Right atrium auricular region (tissue), 2 donors: ENCODE data around the gene ZFYVE28. TPM values are rescaled to one million over a fixed set of nuclear protein-coding genes. Genes with fewer than 3 reads are reported as not detected.
A peak's percentile ranks its signal among the peaks of the same experiment; 100 is the strongest.

Source experiments
- DNase-seq: peaks from one replicate; pipeline ENCODE4 v3.0.0-alpha.2; 2019; ENCODE audit warnings: low spot score
- H3K27ac ChIP-seq, 2 donors: fragments of 200-600 bp; sonication (generic); 1 replicate in 1 of 2; 2 replicates in 1 of 2; pipeline ENCODE4 v1.5.1; 2016 to 2019
- H3K27me3 ChIP-seq, 2 donors: fragments of 200-600 bp; sonication (generic); one replicate each; pipeline versions ENCODE4 v1.5.1 to v1.6.0; 2017 to 2019
- H3K36me3 ChIP-seq: fragments of 200-600 bp; sonication (generic); one replicate; pipeline ENCODE4 v1.5.1; 2016
- H3K4me1 ChIP-seq, 2 donors: fragments of 200-600 bp; sonication (generic); one replicate each; pipeline versions ENCODE4 v1.5.1 to v1.6.0; 2017 to 2019
- H3K4me3 ChIP-seq, 2 donors: fragments of 200-600 bp; sonication (generic); 1 replicate in 1 of 2; 2 replicates in 1 of 2; pipeline ENCODE4 v1.5.1; 2017 to 2019; ENCODE audit warnings: mild to moderate bottlenecking in 1 of 2, moderate library complexity in 1 of 2
- H3K9me3 ChIP-seq, 2 donors: fragments of 200-600 bp; sonication (generic); one replicate each; pipeline ENCODE4 v1.5.1; 2019
- CTCF ChIP-seq, 2 donors: fragments of 200-600 bp; sonication (generic); IDR thresholded peaks; one replicate each; pipeline ENCODE4 v1.5.1; 2019; ENCODE audit warnings: antibody characterized with exemption in 2 of 2
- total RNA-seq, 2 donors: library from RNA; depleted of rRNA; stranded (reverse); fragments of >200 nt; gene quantifications; one replicate each; pipeline ENCODE4 v1.1.0, GENCODE V29; 2016

ZFYVE28 gene
- total RNA-seq, 2 donors from 2014 or later, result 3.4 to 6.0 TPM

GRCh38 chr4:2264481-2265041 lies 153.9 kb downstream of the ZFYVE28 start:
- no peak for DNase-seq
- Histone ChIP-seq H3K4me3 (no peak overlapping the region), H3K9me3 (no peaks in the 10 kb centered on the region), H3K4me1 (peaks cover 0 to 61% of the 10 kb centered on the region in 2 donors), H3K27me3 (no peaks in the 10 kb centered on the region), H3K36me3 (no peaks in the 10 kb centered on the region), H3K27ac (no peak overlapping the region)
- no peak for TF ChIP-seq CTCF (IDR thresholded peaks at IDR 0.05)

- H3K27ac ChIP-seq, result no peak overlapping the region
- H3K36me3 ChIP-seq, result no peaks in the 10 kb centered on the region
- DNase-seq, result no peak
- no peaks in the 10 kb centered on the region for H3K27me3 ChIP-seq
- no peak overlapping the region for H3K4me3 ChIP-seq
- H3K4me1 ChIP-seq, result peaks cover 0 to 62% of the 10 kb centered on the region in 2 donors
- no peaks in the 10 kb centered on the region for H3K9me3 ChIP-seq
- no peak for TF ChIP-seq CTCF (IDR thresholded peaks at IDR 0.05)
Observed at GRCh38 chr4:2263926-2264321, 154.5 kb downstream of the ZFYVE28 start.

GRCh38 chr4:2262944-2263250 lies 155.5 kb downstream of the ZFYVE28 start:
- Histone ChIP-seq H3K36me3 (no peaks in the 10 kb centered on the region), H3K9me3 (no peaks in the 10 kb centered on the region), H3K27me3 (no peaks in the 10 kb centered on the region), H3K4me3 (peak overlapping the region; percentile 57 to 68), H3K4me1 (peaks cover 0 to 66% of the 10 kb centered on the region in 2 donors), H3K27ac (peak overlapping the region; percentile 95 to 98)
- DNase-seq, result no peak
- no peak for TF ChIP-seq CTCF (IDR thresholded peaks at IDR 0.05)

GRCh38 chr4:2262145-2262943 lies 156.1 kb downstream of the ZFYVE28 start:
- H3K27ac ChIP-seq, result peak overlapping the region; percentile 95 to 98
- peaks cover 0 to 71% of the 10 kb centered on the region in 2 donors for H3K4me1 ChIP-seq
- no peaks in the 10 kb centered on the region for H3K27me3 ChIP-seq
- no peaks in the 10 kb centered on the region for H3K9me3 ChIP-seq
- H3K36me3 ChIP-seq, result no peaks in the 10 kb centered on the region
- no peak for TF ChIP-seq CTCF (IDR thresholded peaks at IDR 0.05)
- peak overlapping the region; percentile 57 to 81 for H3K4me3 ChIP-seq
- peak; percentile 100 for DNase-seq

- Histone ChIP-seq H3K27me3 (no peaks in the 10 kb centered on the region), H3K36me3 (no peaks in the 10 kb centered on the region), H3K4me1 (peaks cover 0 to 71% of the 10 kb centered on the region in 2 donors), H3K27ac (peak within 1 kb of the TSS; percentile 95 to 98), H3K4me3 (peak within 1 kb of the TSS; percentile 81 to 96), H3K9me3 (no peaks in the 10 kb centered on the region)
- no peak for TF ChIP-seq CTCF (IDR thresholded peaks at IDR 0.05)
- no peak for DNase-seq
Observed at GRCh38 chr4:2261853-2262144, 156.6 kb downstream of the ZFYVE28 start, which contains the start of gene MXD4. Gene MXD4, minus strand, starts transcription at chr4:2262109. Its CDS starts 129 bp downstream, at chr4:2261980.
